Heart left ventricle (tissue), 13 donors: Measurements from ENCODE around the gene PADI2.

Experiments
- POLR2A ChIP-seq, 2 donors: fragments of 450-650 bp; IDR thresholded peaks; one replicate each; pipeline ENCODE4 v1.6.1; 2017; ENCODE audit warnings: antibody characterized with exemption in 2 of 2, mild to moderate bottlenecking in 2 of 2, moderate library complexity in 2 of 2
- TF ChIP-seq, protein P1 (sequence below), 12 donors: fragments of 200-600 bp; sonication (generic) in 4 of 12; IDR thresholded peaks; one replicate each; pipeline versions ENCODE4 v1.5.0 to v1.8.0; 2018 to 2022; ENCODE audit warnings: antibody characterized with exemption in 12 of 12, mild to moderate bottlenecking in 5 of 12
- donor health status: ischemic (EF 13 %, LVEDD 7.1; RV severe dilation, severe dysfunction).
- donor health status: DM: no; HTN: yes; CAD: no.
- donor health status: DM: no; HTN: no; CAD: no.
- donor health status: ischemic (EF 25% LVEDD 6.9; RV normal size, moderate dysfunction).
- donor health status: ischemic (EF 25% LVEDD 5.7; RV mildly dilated, moderate dysfunction).
- donor health status: ischemic (EF 35%, LVEDD 5.7; RV mildly dilated, moderate dysfunction).
- donor health status: nonischemic (EF 11% LVEDD 7.7; RV severe dilation, severe dysfunction).
- donor health status: DM: yes; HTN: yes; CAD: no.
- donor health status: PGD.
- donor health status: ischemic (EF 29% LVEDD 5.4; RV normal size, mild dysfunction).
- donor health status: nonischemic (EF 23%, LVEDD 6.1; RV moderate dilation, normal function).

DNA sequence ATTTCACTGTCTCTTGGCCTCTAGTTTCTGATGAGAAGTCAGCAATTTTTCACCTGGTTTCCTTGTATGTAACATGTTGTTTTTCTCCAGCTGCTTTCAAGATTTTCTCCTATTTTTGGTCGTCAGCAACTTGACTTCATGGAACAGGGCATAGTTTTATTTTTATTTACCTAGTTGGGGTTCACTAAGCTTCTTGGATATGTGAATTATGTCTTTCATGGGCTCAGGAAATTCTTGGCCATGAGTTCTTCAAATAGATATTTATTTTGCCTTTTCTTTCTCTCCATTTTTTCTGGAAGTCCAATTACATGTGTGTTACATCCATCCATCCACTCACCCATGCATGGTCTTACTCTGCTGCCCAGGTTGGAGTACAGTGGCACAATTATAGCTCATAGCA, 79.1 kb downstream of the PADI2 start:
- TF ChIP-seq, protein P1, sequence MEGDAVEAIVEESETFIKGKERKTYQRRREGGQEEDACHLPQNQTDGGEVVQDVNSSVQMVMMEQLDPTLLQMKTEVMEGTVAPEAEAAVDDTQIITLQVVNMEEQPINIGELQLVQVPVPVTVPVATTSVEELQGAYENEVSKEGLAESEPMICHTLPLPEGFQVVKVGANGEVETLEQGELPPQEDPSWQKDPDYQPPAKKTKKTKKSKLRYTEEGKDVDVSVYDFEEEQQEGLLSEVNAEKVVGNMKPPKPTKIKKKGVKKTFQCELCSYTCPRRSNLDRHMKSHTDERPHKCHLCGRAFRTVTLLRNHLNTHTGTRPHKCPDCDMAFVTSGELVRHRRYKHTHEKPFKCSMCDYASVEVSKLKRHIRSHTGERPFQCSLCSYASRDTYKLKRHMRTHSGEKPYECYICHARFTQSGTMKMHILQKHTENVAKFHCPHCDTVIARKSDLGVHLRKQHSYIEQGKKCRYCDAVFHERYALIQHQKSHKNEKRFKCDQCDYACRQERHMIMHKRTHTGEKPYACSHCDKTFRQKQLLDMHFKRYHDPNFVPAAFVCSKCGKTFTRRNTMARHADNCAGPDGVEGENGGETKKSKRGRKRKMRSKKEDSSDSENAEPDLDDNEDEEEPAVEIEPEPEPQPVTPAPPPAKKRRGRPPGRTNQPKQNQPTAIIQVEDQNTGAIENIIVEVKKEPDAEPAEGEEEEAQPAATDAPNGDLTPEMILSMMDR (IDR thresholded peaks at IDR 0.05), result no peak
- TF ChIP-seq POLR2A (IDR thresholded peaks at IDR 0.05), result no peak
